ENCODE data around the gene IPO13.
A peak's percentile ranks its signal among the peaks of the same experiment; 100 is the strongest.

DNA sequence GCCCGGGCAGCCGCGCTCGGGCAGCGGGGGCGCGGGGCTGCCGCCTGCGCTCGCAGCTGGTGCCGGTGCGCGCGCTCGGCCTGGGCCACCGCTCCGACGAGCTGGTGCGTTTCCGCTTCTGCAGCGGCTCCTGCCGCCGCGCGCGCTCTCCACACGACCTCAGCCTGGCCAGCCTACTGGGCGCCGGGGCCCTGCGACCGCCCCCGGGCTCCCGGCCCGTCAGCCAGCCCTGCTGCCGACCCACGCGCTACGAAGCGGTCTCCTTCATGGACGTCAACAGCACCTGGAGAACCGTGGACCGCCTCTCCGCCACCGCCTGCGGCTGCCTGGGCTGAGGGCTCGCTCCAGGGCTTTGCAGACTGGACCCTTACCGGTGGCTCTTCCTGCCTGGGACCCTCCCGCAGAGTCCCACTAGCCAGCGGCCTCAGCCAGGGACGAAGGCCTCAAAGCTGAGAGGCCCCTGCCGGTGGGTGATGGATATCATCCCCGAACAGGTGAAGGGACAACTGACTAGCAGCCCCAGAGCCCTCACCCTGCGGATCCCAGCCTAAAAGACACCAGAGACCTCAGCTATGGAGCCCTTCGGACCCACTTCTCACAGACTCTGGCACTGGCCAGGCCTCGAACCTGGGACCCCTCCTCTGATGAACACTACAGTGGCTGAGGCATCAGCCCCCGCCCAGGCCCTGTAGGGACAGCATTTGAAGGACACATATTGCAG is 10.2 kb upstream of the IPO13 start:
- TF ChIP-seq, protein P1, sequence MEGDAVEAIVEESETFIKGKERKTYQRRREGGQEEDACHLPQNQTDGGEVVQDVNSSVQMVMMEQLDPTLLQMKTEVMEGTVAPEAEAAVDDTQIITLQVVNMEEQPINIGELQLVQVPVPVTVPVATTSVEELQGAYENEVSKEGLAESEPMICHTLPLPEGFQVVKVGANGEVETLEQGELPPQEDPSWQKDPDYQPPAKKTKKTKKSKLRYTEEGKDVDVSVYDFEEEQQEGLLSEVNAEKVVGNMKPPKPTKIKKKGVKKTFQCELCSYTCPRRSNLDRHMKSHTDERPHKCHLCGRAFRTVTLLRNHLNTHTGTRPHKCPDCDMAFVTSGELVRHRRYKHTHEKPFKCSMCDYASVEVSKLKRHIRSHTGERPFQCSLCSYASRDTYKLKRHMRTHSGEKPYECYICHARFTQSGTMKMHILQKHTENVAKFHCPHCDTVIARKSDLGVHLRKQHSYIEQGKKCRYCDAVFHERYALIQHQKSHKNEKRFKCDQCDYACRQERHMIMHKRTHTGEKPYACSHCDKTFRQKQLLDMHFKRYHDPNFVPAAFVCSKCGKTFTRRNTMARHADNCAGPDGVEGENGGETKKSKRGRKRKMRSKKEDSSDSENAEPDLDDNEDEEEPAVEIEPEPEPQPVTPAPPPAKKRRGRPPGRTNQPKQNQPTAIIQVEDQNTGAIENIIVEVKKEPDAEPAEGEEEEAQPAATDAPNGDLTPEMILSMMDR (IDR thresholded peaks at IDR 0.05), result peak in 1 of 6 experiments; percentile 21
- TF ChIP-seq EP300 (IDR thresholded peaks at IDR 0.05), result no peak
- no peak for TF ChIP-seq POLR2A (IDR thresholded peaks at IDR 0.05)
- no peak for TF ChIP-seq POLR2AphosphoS5 (IDR thresholded peaks at IDR 0.05)

Data from upper lobe of left lung (tissue), 4 donors.